Measurements from ENCODE around the gene SIM2.

- TF ChIP-seq CTCF (IDR thresholded peaks at IDR 0.05; ENCODE audit: low read depth, low read length, poor library complexity, severe bottlenecking) (no peak), EZH2phosphoT487 (IDR thresholded peaks at IDR 0.05; ENCODE audit: borderline replicate concordance, low read length) (no peak)
Measured at GRCh38 chr21:36657999-36658398, 40.9 kb upstream of the SIM2 start.

Data from DOHH2 (cell line).